ENCODE data around the gene RGS7BP.

- TF ChIP-seq CTCF (IDR thresholded peaks at IDR 0.05; ENCODE audit: insufficient read depth, low read length, poor library complexity, severe bottlenecking) (no peak), EZH2phosphoT487 (conservative IDR thresholded peaks at IDR 0.05; ENCODE audit: low read length) (no peak)
Observed at GRCh38 chr5:64519263-64519662, 13.4 kb downstream of the RGS7BP start.
